ENCODE measurements around the gene NLRC5.

The NLRC5 gene

DNA sequence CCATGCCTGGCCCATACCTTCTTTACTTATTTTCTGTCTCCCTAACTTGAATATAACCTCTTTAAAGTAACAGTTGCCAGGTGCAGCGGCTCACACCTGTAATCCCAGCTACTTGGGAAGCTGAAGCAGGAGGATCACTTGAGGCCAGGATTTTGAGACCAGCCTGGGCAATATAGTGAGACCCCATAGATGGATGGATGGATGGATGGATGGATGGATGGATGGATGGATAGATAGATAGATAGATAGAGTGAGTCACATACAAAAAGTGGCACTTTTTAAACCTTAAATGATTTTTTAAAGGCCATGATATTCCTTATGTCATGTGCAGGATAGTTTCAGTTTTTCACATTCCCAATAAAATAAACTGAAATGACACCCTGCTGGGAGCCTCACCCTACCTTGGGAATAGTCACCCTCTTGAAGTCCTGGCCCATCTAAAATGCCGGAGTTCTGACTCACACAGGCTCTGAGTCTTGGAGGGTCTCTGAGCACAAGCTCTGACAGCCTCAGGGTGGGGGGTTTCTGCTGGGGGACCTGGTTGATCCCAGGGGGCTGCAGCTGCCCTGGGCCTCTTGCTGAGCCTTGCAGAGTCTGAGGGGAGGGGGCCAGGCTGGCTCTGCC lies 129.2 kb downstream of the NLRC5 start:
- H3K4me3 ChIP-seq (ENCODE audit: low read depth, low read length): no peak overlapping the region
- DNase-seq (ENCODE audit: low read depth): no peak
- TF ChIP-seq, protein P1, sequence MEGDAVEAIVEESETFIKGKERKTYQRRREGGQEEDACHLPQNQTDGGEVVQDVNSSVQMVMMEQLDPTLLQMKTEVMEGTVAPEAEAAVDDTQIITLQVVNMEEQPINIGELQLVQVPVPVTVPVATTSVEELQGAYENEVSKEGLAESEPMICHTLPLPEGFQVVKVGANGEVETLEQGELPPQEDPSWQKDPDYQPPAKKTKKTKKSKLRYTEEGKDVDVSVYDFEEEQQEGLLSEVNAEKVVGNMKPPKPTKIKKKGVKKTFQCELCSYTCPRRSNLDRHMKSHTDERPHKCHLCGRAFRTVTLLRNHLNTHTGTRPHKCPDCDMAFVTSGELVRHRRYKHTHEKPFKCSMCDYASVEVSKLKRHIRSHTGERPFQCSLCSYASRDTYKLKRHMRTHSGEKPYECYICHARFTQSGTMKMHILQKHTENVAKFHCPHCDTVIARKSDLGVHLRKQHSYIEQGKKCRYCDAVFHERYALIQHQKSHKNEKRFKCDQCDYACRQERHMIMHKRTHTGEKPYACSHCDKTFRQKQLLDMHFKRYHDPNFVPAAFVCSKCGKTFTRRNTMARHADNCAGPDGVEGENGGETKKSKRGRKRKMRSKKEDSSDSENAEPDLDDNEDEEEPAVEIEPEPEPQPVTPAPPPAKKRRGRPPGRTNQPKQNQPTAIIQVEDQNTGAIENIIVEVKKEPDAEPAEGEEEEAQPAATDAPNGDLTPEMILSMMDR (IDR thresholded peaks at IDR 0.05; ENCODE audit: control insufficient read depth, extremely low read depth, insufficient read depth): no peak

DNA sequence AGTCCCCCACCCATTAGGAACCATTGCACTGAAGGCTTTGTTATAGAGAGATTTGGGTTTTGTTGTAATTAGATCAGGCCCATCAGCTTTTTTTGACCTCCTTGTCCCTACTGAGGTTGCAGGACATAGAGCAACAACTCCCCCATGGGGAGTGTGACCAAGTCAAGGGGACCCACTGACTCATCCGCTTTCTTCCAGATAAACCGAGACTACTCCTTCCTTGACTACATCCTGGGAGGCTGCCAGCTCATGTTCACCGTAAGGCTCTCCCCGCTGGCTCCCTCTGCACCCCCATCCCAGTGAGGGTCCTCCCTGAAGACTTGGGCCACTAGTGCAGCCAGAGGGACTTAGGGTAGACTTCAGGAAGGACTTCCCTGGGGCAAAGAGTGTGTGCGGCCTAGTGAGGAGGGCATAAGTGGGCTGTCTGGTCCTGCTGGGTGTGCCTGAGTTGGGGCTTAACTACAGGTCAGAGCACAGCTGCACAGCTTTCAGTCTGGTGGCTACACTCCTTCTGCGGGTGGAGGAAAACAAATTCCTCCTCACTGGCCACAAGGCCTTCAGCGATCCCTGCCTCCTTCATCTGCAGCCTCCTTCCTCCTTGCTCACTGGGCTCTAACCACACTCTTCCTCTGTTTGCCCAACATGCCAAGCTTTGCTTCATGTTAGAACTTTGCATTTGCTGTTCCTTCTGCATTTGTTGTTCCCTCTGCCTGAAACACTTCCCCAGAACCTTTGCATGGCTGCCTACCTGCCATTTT lies 134.0 kb downstream of the NLRC5 start:
- no peak for DNase-seq (ENCODE audit: low read depth)
- H3K4me3 ChIP-seq (ENCODE audit: low read depth, low read length): no peak overlapping the region
- TF ChIP-seq, protein P1 (IDR thresholded peaks at IDR 0.05; ENCODE audit: control insufficient read depth, extremely low read depth, insufficient read depth): no peak

DNA sequence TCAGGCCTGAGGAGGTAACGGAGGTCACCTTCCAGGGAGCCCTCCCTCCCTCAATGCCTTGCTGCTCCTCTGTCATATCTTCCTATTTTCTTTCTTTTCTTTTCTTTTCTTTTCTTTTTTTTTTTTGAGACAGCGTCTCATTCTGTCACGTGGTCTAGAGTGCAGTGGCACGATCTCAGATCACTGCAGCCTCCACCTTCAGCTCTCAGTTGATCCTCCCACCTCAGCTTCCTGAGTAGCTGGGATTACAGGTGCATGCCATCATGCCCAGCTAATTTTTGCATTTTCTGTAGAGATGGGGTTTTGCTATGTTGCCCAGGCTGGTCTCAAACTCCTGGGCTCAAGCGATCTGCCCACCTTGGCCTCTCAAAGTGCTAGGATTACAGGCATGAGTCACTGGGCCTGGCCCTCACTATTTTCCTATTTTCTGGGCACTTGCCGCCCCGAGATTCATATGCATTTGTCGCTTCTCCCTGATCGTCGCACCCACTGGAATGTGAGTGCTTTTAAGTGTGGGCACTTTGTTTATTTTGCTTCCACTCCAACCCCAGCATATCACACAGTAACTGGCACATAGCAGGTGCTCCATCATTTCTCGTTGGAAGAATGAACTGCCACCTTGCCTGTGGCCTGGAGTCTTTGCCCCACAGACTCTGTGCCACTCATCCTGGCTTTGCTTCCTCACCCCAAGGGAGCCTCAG lies 134.8 kb downstream of the NLRC5 start:
- H3K4me3 ChIP-seq (ENCODE audit: low read depth, low read length): no peak overlapping the region
- TF ChIP-seq, protein P1 (IDR thresholded peaks at IDR 0.05; ENCODE audit: control insufficient read depth, extremely low read depth, insufficient read depth): no peak
- DNase-seq (ENCODE audit: low read depth): no peak

DNA sequence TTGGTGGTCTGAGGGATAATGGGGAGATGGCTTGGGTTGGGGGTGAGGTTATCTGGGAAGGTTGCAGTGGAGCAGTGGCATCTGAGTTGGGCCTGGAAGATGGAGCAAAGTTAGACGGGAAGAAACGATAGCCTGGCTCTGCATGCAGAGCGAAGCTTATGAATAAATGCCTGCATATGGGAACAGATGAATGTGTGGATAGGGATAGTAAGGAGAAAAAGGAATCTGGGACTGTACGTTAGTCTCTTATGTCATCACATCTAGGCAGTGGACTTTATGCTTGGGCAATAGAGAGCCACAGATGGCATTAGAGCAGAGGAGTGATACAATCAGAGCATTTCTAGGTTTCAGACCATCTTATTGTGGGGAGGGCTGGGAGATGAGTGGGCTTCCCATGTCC lies 136.0 kb downstream of the NLRC5 start:
- TF ChIP-seq, protein P1 (IDR thresholded peaks at IDR 0.05; ENCODE audit: control insufficient read depth, extremely low read depth, insufficient read depth): no peak

DNA sequence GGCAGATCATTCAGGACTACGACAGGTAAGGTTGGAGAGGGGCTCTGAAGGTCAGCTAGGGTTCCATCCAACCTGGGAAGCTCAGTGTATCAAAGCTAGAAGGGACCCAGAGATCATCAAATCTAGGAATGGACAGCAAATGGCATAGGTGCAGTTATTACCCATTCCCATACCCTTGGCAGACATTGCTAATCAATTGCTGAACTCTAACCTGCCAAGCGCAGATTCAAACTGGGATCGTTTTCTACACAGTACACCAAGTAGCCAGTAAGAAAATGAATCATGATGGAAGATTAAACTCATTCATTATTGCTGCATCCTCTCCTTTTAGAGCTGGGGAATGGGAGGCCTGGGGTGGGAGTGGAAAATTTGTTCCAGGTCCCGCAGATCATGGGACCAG lies 136.6 kb downstream of the NLRC5 start:
- no peak overlapping the region for H3K4me3 ChIP-seq (ENCODE audit: low read depth, low read length)
- no peak for DNase-seq (ENCODE audit: low read depth)
- TF ChIP-seq, protein P1 (IDR thresholded peaks at IDR 0.05; ENCODE audit: control insufficient read depth, extremely low read depth, insufficient read depth): no peak

More for the DNA sequence above, 136.0 kb downstream of the NLRC5 start:
- H3K4me3 ChIP-seq (ENCODE audit: low read depth, low read length): no peak overlapping the region
- no peak for DNase-seq (ENCODE audit: low read depth)

DNA sequence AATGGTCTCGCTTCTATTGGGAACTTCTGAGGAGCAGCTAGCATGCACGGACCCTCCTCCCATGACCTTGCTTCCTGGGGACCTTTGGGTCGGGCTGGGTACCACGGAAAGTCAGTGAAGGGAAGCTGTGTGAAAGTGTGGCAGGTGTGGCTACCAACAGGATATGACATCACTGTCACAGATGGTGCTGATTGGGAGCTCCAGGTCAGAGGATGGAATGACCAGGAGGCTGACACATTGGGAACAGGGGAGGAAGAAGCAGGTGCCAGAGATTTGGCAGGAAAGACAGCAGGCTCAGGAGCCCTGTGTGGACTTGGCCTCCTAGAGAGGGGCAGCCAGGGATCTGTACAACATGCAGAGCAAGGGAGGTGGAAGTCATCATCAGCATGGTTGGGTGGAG lies 137.1 kb downstream of the NLRC5 start:
- no peak for DNase-seq (ENCODE audit: low read depth)
- H3K4me3 ChIP-seq (ENCODE audit: low read depth, low read length): no peak overlapping the region

More for the DNA sequence above, 137.1 kb downstream of the NLRC5 start:
- TF ChIP-seq, protein P1 (IDR thresholded peaks at IDR 0.05; ENCODE audit: control insufficient read depth, extremely low read depth, insufficient read depth): no peak
